ENCODE results near the gene AIP. TPM values are rescaled to one million over a fixed set of nuclear protein-coding genes. Genes with fewer than 3 reads are reported as not detected.
"Not testable (repeated sequence)": the region's sequence is repeated elsewhere in the genome, so short reads cannot be mapped to it uniquely, and the experiment has no call there.

The AIP gene
- total RNA-seq, 1 donor from 2014 or later, result 94.2 TPM

DNA sequence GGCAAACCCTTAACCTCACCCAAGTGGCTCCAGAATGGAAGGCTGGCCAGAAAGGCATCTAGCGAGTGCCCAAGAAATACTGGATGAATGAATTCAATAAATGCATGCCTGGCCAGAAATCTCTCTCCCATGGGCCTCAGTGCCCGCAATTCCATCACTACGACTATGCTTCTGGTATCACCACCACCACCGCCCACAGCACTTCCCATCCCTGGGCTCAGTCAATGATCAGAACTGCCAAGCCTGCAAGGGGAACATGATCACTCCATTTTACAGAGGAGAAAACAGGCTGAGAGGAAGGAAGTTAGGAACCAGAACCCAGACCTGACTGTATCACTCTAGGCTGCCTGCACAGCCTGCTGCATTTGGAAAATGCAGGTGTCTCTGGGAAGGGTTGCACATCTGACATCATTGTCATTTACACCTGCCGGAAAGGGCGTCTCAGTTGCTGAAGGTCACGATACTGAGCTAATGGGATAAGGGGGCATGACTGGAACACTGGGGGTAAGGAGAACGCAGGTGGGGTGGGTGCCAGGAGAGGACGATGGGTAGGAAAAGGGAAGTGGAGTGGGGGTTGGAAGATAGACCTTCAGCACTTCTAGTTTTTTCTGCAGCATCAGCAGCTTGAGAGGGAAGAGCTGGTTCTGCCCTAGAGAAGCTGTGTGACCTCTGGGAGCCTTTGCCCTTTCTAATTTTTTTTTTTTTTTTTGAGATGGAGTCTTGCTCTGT, 33.5 kb upstream of the AIP start:
- DNase-seq (ENCODE audit: low spot score), result no peak

DNA sequence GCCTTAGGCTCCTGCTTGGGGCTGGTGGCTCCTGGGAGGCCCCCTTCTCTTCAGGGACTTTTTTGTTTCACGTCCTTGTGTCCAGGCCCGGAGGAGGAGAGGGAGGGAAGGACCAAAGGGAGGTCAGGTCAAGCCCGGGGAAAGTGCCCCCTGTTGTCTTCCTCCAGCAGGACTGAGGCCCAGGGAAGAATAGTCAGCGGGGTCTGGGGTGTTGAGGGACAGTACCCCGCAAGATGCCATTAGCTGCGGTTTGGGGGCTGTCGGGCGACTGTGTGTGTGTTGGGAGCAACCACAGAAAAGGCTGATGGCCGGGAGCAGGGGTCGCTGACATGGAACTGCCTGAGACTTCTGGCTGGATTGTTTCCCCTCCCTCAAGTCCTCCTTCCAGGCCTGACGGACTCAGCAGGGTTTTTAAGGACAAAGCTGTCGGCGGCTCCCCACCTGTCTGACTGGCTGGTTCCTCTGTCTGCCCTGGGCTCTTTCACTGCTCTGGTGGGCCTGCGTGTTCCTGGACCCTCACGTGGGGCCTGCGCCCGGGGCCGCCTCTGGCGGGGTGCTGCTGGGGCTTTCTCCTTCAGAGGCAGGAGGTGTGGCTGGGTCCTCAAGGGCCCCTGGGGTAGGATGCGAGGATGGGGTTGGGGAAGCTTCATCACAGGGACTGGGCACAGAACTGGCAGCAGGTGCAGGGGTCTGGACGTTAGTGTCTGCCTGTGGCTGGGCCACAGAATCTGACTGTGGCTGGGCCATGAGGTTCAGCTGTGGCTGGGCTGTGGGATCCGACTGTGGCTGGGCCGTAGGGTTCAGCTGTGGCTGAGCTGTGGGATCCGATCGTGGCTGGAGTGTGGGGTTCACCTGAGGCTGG, 31.8 kb upstream of the AIP start:
- no peak for DNase-seq (ENCODE audit: low spot score)

DNA sequence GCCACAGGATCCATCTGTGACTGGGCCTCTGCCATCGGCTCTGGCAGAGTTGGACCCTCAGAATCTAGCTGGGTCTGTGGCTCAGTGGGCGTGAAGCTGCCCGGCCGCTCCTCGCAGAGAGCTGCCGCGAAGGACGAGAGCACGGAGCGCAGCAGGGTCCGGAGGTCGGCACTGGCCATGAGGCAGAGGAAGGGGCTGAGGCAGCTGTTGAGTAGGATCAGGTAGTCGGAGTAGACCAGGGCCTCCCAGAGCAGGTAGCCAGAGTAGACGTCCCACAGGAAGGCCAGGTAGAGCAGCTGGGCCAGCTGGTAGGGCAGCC, 31.2 kb upstream of the AIP start:
- no peak for DNase-seq (ENCODE audit: low spot score)

DNA sequence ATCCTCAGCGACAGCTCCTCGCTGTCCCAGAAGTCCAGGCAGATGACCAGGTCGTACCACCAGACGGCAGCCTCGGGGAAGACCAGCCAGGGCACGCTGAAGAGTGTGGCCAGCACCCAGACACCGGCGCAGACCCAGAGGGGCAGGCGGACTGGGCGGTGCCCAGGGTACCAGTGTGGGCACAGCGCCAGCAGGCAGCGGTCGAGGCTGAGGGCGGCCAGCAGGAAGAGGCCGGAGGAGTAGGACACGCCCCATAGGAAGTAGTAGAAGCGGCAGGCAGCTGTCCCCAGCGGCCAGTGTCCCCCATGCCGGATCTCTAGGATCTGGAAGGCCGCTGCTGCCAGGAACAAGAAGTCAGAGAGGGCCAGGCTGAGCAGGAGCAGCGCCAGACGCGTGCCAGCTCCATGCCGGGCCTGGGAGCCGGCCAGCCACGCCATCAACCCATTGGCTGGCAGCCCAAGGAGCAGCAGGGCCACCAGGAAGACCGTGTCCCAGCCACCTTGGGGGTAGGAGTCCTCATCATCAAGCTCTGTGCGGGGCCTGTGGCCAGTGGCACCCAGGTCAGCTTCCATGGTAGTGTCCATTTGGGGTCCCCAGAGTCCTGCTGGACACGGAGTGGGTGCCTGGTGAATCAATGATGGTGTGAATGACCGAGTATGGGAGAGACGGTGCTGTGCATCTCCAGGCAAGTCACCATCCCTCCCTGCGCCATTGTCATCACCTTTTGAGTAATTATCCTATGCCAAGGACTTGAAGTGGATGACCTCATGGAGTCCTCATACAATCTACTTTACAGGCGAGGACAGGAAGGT, 30.5 kb upstream of the AIP start, which contains the start of gene GPR152:
GPR152 (minus strand) TSS at position 589 of the 812 bp plus-strand sequence; CDS start at position 584, 5 bp downstream.
- no peak for DNase-seq (ENCODE audit: low spot score)

DNA sequence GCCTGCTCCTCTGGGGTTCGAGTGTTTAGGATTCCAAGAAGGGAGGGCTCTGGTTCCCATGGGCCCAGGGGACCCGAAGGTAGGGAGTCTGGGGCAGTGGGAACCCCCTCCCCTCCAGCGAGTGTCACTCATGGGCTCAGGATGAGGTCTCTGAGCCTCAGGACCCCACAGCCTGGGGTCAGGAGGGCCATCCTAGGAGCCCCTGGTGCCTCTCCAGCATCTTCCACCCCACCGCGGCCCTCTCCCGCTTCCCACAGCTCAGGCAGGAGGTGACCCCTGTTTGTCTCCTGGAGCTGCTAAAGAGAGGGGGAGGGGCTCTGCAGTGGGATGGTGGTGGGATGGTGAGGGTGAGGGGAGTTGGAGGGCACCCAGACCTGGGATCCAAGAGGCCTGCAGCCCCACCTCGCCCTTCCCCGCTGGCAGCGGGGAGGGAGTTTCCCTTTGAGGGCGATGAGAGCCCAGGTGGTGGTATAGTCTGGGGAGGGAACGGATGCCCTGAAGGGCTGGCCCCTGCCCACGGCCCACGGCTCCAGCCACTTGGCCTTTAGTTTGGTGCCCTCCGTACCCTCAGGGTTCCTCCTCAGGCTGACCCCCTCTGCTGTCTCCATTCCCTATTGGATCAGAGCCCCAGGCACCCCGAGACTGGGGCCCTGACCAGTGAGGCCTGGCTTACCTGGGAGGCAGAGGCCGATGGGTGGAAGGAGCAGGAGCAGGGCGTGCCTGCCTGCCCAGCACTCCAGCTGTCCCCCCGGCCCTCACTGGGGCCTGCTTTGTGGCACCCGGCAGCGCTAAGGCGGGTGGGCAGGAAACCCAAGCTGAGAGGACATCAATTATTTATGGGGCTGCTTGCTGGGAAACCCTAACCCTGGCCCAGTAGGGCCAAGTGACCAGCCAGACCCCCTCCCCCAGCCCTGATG, 28.8 kb upstream of the AIP start:
- DNase-seq (ENCODE audit: low spot score), result no peak

DNA sequence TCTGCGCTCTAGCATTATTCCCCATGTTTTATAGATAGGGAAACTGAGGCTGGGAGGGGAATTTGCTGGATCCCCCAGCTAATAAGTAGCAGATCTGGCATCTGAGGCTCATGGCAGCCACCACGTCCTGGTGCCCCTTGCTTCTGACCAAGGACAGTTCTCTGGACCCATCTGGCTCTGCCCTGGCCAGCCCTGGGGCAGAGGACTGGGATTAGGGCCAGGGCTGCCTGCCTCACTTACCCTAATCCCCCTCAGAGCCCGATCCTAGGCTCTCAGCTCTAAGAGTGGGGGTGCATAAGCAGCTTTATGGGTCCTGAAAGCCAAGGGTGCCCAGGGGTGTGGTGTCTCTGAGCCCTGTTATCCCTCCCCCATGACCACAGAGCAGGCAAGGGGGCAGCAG, 27.8 kb upstream of the AIP start, which contains the start of gene CABP4:
CABP4 (plus strand) TSS at position 301 of the 400 bp plus-strand sequence; CDS start at position 371, 70 bp downstream.
- DNase-seq (ENCODE audit: low spot score), result no peak

DNA sequence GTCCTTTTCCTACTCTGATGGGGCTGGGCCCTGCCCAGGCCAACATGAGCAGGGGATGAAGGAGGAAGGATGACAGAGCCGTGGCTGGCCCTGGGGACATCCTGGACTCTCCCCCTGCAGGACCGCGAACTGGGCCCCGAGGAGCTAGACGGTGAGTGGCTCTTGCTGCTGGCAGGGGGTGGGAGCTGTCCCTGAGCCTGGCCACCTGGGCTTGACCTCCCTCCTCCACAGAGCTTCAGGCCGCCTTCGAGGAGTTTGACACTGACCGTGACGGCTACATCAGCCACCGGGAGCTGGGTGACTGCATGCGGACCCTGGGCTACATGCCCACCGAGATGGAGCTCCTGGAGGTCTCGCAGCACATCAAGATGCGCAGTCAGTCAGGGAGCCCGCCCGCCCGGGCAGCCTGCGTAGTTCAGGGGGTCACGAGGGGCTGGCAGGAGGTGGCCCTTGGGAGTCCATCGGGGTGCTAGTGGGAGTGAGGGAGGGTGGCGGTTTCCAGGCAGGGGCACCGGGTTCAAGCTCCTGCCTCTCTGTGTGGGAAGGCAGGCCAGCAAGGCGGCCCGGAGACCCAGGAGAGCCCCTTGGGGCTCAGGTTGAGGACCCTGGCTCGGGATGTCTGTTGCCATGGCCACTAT, 26.6 kb upstream of the AIP start:
- no peak for DNase-seq (ENCODE audit: low spot score)

DNA sequence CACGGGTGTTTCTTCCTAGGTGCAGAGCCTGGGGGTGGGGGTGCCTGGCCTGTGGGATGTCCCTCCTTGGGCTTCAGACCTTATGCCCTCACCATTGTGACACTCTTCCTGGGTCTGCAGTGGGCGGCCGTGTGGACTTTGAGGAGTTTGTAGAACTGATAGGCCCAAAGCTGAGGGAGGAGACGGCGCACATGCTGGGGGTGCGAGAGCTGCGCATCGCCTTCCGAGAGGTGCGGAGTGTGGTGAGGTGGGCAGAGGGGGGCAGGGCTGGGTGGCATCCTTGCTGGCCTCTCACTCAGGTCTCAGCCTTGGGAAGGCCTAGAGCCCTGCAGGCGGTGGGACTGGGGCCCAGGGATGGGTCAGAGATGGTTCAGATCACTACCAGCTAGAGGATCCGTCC, 25.4 kb upstream of the AIP start:
- DNase-seq (ENCODE audit: low spot score), result no peak

DNA sequence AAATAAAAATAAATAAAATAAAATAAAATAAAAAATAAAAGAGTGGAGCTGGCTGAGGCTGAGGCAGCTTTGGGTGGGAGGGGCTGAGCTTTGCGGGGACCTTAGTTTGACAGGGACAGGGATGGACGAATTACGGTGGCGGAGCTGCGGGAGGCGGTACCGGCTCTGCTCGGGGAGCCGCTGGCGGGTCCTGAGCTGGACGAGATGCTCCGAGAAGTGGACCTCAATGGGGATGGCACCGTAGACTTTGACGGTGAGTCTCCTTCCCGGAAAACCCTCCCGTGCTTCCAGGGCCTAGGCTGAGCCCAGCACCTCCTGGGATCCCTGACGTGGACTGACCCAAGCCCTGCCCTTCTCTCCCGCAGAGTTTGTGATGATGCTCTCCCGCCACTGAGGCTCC, 24.6 kb upstream of the AIP start:
- no peak for DNase-seq (ENCODE audit: low spot score)

DNA sequence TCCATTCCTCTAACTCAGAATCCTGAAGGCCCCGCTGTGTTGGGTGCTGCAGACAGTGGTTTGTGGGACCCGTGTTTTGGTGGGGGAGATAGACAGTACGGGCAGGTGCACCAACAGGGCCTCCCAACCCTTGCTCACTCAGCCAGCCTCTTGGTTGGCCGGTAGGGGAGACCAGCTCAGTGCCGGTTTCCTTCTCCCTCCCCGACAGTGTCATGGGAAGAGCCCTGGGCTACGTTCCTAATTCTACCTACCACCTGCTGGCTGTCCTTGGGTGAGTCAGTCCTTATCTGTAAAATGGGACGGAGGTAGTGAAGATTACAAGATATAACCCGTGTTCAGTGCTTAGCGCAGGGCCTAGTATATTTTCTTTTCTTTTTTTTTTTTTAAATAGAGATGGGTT, 19.6 kb upstream of the AIP start:
- no peak for DNase-seq (ENCODE audit: low spot score)

DNA sequence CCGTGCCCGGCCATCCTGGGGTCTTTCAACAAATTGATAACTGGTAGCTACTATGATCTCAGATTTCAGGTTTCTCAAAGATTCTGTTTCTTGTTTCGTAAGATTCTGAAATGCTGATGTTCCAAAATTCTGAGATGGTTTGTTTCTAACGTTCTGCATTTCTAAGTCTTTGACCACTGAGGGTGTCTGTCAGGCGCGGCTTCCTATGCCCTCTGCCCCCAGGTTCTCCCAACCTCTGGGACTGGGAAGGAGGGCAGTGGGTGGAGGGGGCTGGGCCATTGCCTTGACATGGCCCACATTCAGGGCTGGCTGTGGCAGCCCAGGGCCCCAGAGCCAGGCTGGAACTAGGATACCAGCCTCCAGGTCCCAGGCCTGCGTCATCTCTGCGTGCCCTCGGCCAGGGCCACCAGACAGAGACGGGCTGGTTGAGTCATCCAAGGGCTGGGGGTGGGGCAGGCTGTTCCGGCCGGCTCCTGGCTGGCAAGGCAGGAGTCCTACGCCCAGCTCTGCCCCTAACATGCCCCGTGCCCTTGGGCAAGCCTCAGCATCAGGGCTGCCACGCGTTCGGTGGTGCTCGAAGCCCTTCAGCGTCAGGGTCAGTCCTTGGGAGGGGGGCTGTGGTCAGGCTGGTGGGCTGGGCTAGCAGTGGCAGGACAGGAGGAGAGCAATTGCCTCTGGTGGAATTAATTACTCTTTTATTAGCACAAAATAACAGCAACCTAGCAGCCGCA, 19.0 kb upstream of the AIP start:
- DNase-seq (ENCODE audit: low spot score), result peak; percentile 80

DNA sequence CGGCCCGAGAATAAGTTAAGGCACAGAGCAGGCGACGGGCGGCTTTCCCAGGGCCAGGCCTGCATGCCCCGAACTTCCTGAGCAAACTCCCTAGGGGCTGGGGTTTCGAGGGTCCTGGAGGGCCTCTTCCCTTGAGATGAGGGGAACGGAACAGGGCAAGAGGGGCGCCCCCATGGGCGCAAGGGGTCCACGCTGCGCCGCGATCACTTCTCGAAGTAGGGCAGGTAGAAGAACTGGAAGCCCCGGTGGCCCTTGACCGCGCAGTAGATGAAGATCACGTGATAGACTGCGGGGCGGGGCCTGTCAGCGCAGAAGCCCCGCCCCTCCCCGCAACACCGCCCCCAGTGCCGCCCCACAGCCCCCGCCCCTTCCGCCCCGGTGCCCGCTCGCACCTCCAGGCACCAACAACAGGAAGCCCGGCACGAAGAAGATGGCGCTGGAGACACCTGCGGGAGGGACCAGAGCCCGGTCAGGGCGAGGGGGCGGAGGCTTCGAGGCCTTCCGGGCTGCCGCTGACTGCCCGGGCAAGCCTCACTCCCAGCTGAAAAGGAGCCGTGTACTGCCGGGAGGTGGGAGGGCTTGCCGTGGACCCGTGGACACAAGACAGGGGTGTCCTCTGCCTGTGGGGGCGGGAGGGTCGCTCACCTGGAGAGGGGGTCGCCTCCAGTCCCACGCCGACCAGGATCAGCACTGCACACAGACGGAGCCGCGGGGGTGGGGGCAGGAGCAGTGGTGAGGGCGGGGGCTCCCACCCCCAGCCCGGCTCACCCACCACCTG, 18.2 kb upstream of the AIP start:
- DNase-seq (ENCODE audit: low spot score), result peak; percentile 93

DNA sequence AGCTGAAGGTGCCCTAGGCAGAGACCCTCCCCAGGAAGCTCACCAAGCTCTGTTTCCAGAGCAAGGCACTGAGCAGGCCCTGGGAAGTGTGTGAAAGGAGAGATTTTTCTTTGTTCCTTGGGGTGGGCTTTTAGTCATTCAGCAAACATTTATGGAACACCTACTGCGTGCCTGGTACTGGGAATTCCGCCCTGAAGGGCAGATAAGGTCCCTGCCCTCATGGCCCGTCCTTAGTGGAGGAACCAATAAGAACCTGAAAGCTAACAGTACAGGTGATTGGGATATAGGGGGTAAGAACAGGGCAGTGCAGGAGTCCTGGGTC, 17.7 kb upstream of the AIP start:
- no peak for DNase-seq (ENCODE audit: low spot score)

DNA sequence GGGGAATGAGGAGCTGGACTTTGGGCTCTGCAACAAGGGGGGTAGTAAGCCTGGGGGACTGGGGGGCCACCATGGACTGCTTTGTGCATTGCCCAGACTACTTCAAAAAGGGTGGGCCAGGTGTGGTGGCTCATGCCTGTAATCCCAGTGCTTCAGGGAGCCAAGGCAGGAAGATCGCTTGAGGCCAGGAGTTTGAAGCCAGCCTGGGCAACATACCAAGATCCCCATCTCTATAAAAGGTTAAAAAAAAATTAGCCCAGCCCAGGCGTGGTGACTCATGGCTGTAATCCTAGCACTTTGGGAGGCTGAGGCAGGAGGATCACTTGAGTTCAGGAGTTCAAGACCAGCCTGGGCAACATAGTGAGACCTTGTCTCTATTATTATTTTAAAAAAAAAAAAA, 17.3 kb upstream of the AIP start:
- not testable (repeated sequence) for DNase-seq (ENCODE audit: low spot score)

DNA sequence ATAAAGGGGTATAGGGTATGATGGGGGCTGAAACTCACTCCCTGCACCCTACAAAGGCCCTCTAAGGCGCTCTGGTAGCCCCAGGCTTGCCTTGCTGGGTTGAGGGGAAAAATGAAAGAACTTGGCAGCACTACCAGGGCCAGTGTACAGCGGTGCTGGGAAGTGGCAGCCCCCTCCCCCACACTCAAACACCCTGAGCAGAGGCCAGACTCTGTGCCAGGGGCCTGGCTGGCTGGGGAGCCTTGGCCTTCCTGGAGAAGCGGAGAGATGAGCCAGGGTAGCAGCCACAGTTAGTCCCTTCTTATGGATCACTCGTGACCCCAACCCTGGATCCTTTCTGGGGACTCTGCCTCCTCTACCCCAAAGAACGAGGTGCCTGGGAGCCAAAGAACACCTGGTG, 16.5 kb upstream of the AIP start:
- no peak for DNase-seq (ENCODE audit: low spot score)

DNA sequence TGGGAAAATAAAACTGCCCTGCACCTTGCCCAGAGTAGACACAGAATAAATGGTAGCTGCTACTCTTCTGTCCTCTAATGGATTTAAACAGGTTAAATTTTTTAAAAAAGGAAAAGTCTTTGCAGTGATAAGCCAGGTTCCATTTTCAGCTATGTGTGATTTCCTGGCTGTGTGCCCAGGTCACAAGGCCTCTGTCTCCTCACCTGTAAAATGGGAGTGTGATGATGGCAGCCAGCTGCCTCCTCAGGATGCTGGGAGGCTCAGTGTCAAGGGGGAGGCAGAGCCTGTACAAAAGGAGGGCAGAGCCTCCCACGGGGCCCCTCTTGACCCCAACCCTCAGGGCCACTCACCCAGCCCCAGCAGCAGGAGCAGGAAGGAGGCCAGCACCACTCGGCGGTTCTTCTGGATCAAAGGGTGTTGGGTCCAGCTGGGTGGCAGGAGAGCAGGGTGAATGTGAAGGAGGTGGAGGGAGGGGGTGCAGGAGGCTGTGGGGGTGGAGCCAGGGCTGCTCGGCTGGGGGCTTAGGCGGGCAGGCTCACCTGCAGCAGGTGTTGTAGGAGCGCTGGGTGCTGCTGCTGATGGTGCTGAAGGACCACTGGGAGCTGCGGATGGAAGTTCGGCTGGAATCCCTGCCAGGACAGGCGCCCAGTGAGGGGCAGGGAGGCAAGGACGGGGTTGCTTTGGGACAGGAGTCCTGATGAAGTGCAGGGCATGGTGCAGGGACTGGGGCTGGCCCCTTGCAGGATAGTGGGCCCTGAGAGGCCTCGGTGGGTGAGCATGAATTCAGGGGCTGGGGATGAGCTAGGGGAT, 15.7 kb upstream of the AIP start:
- no peak for DNase-seq (ENCODE audit: low spot score)

DNA sequence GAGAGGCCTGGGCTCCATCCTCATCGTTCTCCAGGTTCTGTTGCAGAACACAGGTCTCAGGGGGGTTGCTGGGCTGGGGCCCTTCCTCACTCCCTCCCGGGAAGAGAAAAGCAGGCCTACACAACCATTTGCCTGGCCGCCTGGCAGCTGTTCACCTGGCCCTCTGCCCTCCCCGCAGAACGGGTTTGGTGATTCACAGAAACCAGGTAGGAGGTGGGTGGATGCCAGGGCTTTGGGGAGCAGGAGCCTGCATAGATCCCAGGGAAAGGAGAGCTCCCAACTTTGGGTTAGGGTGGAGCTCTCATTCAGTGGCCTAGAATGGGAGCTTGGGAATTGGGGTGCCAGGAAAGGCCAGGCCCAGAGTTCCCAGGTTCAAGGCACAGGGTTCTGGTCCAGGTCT, 14.8 kb upstream of the AIP start:
- peak; percentile 80 for DNase-seq (ENCODE audit: low spot score)

DNA sequence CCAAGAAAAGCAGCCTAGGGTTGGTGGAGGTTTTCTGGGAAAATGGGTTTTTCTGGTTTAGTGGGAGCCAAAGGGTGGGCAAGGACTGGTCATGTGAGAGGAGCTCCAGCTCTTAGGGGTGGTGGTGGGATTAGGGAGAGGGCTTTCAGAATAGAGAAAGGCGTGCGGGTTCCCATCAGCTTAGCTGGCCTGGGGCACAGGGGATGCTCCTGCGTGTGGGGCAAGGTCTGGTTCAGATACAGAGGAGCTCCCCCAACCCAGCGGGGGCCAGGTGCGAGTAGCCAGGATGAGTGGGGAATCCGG, 14.4 kb upstream of the AIP start:
- no peak for DNase-seq (ENCODE audit: low spot score)
